SH-SY5Y (cell line): Measurements from ENCODE around the gene CHCHD1.

ENCODE experiments used
- GATA2 ChIP-seq: IDR thresholded peaks from 2 replicates; pipeline ENCODE4 v1.6.1; 2011; ENCODE audit warnings: mild to moderate bottlenecking, low read depth, low read length
- GATA3 ChIP-seq: IDR thresholded peaks from 2 replicates; pipeline ENCODE4 v1.6.1; 2011; ENCODE audit warnings: low read depth, mild to moderate bottlenecking, low read length, moderate library complexity

- TF ChIP-seq GATA3 (no peak), GATA2 (no peak)
These were observed 18.5 kb upstream of the CHCHD1 start for GRCh38 chr10:73763343-73763742.
